ENCODE measurements around the gene PPP1R14B. TPM values are rescaled to one million over a fixed set of nuclear protein-coding genes. Genes with fewer than 3 reads are reported as not detected.

Gene PPP1R14B
- total and polyA plus RNA-seq, 4 donors: 24.2 to 57.6 (median 38.3) TPM

DNA sequence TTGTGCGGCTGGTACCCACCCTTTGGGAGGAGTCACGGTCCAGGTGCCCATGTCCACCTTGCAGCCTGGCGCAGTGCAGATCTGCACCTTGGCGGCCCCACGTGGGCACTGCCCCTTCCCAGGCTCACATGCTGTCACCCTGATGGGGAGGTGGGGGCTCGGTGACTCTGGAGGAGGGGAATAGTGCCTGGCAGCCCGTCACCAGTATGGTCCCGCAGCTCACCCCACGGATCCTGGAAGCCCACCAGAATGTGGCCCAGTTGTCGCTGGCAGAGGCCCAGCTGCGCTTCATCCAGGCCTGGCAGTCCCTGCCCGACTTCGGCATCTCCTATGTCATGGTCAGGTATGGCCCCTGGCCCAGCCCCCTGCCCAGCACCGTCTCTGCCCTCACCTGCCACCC is 25.9 kb downstream of the PPP1R14B start:
- DNase-seq (ENCODE audit: low spot score): no peak
- no peak overlapping the region for H3K4me3 ChIP-seq (ENCODE audit: low read depth in 1 of 3, low read length in 3 of 3)
- no peaks in the 10 kb centered on the region for H3K9me3 ChIP-seq (ENCODE audit: control insufficient read depth in 4 of 4, low read length in 3 of 4)
- no peak overlapping the region for H3K9ac ChIP-seq (ENCODE audit: low read depth in 1 of 2, low read length in 2 of 2)
- H3K27ac ChIP-seq (ENCODE audit: low read depth in 1 of 2, low read length in 2 of 2): no peak overlapping the region
- TF ChIP-seq, protein P1, sequence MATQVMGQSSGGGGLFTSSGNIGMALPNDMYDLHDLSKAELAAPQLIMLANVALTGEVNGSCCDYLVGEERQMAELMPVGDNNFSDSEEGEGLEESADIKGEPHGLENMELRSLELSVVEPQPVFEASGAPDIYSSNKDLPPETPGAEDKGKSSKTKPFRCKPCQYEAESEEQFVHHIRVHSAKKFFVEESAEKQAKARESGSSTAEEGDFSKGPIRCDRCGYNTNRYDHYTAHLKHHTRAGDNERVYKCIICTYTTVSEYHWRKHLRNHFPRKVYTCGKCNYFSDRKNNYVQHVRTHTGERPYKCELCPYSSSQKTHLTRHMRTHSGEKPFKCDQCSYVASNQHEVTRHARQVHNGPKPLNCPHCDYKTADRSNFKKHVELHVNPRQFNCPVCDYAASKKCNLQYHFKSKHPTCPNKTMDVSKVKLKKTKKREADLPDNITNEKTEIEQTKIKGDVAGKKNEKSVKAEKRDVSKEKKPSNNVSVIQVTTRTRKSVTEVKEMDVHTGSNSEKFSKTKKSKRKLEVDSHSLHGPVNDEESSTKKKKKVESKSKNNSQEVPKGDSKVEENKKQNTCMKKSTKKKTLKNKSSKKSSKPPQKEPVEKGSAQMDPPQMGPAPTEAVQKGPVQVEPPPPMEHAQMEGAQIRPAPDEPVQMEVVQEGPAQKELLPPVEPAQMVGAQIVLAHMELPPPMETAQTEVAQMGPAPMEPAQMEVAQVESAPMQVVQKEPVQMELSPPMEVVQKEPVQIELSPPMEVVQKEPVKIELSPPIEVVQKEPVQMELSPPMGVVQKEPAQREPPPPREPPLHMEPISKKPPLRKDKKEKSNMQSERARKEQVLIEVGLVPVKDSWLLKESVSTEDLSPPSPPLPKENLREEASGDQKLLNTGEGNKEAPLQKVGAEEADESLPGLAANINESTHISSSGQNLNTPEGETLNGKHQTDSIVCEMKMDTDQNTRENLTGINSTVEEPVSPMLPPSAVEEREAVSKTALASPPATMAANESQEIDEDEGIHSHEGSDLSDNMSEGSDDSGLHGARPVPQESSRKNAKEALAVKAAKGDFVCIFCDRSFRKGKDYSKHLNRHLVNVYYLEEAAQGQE (IDR thresholded peaks at IDR 0.05): no peak
- TF ChIP-seq RXRA (IDR thresholded peaks at IDR 0.05) (no peak), NR2F2 (IDR thresholded peaks at IDR 0.05) (no peak), TAF1 (conservative IDR thresholded peaks at IDR 0.05) (no peak), SP1 (IDR thresholded peaks at IDR 0.05) (no peak), RAD21 (IDR thresholded peaks at IDR 0.05) (no peak)
- TF ChIP-seq, protein P2, sequence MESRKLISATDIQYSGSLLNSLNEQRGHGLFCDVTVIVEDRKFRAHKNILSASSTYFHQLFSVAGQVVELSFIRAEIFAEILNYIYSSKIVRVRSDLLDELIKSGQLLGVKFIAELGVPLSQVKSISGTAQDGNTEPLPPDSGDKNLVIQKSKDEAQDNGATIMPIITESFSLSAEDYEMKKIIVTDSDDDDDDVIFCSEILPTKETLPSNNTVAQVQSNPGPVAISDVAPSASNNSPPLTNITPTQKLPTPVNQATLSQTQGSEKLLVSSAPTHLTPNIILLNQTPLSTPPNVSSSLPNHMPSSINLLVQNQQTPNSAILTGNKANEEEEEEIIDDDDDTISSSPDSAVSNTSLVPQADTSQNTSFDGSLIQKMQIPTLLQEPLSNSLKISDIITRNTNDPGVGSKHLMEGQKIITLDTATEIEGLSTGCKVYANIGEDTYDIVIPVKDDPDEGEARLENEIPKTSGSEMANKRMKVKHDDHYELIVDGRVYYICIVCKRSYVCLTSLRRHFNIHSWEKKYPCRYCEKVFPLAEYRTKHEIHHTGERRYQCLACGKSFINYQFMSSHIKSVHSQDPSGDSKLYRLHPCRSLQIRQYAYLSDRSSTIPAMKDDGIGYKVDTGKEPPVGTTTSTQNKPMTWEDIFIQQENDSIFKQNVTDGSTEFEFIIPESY (IDR thresholded peaks at IDR 0.05): no peak
- H3K27me3 ChIP-seq (ENCODE audit: control insufficient read depth in 4 of 4, insufficient read depth in 4 of 4, low read length in 3 of 4): no peaks in the 10 kb centered on the region
- H3K4me1 ChIP-seq (ENCODE audit: control insufficient read depth in 4 of 4, insufficient read depth in 4 of 4, low read length in 3 of 4): peaks cover 12 to 27% (median 22%) of the 10 kb centered on the region in 4 donors
- peaks cover 0 to 24% (median 9%) of the 10 kb centered on the region in 4 donors for H3K36me3 ChIP-seq (ENCODE audit: control insufficient read depth in 4 of 4, insufficient read depth in 3 of 4, low read depth in 1 of 4, low read length in 3 of 4)
- 94% methylated on average over 14 of the region's 14 CpGs for WGBS

DNA sequence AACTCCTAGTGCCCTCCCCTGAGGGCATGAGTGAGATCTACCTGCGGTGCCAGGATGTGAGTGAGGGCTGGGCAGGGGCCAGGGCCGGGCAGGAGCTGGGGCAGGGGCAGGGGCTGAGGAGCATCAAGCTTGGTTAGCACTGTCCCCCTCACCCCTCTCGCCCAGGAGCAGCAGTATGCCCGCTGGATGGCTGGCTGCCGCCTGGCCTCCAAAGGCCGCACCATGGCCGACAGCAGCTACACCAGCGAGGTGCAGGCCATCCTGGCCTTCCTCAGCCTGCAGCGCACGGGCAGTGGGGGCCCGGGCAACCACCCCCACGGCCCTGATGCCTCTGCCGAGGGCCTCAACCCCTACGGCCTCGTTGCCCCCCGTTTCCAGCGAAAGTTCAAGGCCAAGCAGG is 26.5 kb downstream of the PPP1R14B start:
- no peak for DNase-seq (ENCODE audit: low spot score)

More for the DNA sequence above, 26.5 kb downstream of the PPP1R14B start:
- Histone ChIP-seq H3K36me3 (ENCODE audit: control insufficient read depth in 4 of 4, insufficient read depth in 3 of 4, low read depth in 1 of 4, low read length in 3 of 4) (peaks cover 0 to 24% (median 9%) of the 10 kb centered on the region in 4 donors), H3K27me3 (ENCODE audit: control insufficient read depth in 4 of 4, insufficient read depth in 4 of 4, low read length in 3 of 4) (no peaks in the 10 kb centered on the region), H3K4me3 (ENCODE audit: low read depth in 1 of 3, low read length in 3 of 3) (no peak overlapping the region), H3K9ac (ENCODE audit: low read depth in 1 of 2, low read length in 2 of 2) (no peak overlapping the region), H3K9me3 (ENCODE audit: control insufficient read depth in 4 of 4, low read length in 3 of 4) (no peaks in the 10 kb centered on the region), H3K4me1 (ENCODE audit: control insufficient read depth in 4 of 4, insufficient read depth in 4 of 4, low read length in 3 of 4) (peaks cover 9 to 22% (median 18%) of the 10 kb centered on the region in 4 donors), H3K27ac (ENCODE audit: low read depth in 1 of 2, low read length in 2 of 2) (no peak overlapping the region)
- 95% methylated on average over 17 of the region's 17 CpGs for WGBS
- TF ChIP-seq GABPA (IDR thresholded peaks at IDR 0.05 in 1 of 2, conservative IDR thresholded peaks at IDR 0.05 in 1 of 2) (no peak), RAD21 (IDR thresholded peaks at IDR 0.05) (no peak), JUND (IDR thresholded peaks at IDR 0.05) (no peak), HNF4G (IDR thresholded peaks at IDR 0.05) (no peak), RXRA (IDR thresholded peaks at IDR 0.05) (no peak), NR2F2 (IDR thresholded peaks at IDR 0.05) (no peak)
- TF ChIP-seq, protein P3, sequence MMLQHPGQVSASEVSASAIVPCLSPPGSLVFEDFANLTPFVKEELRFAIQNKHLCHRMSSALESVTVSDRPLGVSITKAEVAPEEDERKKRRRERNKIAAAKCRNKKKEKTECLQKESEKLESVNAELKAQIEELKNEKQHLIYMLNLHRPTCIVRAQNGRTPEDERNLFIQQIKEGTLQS (IDR thresholded peaks at IDR 0.05): no peak
- TF ChIP-seq, protein P2 (IDR thresholded peaks at IDR 0.05): no peak
- TF ChIP-seq, protein P4, sequence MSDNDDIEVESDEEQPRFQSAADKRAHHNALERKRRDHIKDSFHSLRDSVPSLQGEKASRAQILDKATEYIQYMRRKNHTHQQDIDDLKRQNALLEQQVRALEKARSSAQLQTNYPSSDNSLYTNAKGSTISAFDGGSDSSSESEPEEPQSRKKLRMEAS (IDR thresholded peaks at IDR 0.05): no peak
